Endometrium (tissue), 2 donors: Measurements from ENCODE around the gene GSS.

Experiments used
- FAIRE-seq: peaks from 2 replicates; lab custom pipeline; 2012; peaks lifted over from hg19 to GRCh38; lab: Jason Lieb, UNC
- donor health status: control.
- donor health status: control.

Gene GSS

DNA sequence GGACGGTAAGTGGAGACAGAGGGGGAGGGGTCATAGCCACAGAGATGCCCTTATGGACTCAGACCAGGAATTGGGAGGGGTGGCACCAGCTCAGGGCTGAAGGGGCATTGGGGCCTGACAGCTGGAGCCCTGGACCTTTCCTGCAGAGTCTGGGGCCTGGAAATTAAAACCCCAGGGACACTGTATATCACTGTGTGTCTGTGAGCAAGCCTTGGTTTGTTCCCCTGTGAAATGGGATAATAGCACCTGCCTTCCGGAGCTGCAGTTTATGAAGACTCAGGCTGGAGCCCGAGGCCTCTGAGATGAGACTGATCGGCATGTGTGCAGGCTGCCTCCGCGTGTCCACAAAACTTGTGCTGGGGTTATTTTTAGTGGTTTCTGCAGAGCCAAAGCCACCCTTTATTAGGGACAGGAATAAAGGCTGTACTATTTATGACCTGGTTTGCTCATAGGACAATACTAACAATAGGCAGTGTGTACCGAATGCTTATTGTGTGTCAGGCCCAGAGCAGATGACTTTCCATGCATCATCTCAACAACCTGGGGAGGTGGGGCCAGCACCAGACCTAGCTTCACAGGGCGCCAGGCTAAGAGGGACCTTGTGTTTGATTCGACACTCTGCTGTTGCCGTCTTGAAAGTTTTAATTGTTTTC lies 22.6 kb upstream of the GSS start:
- no peak for FAIRE-seq

DNA sequence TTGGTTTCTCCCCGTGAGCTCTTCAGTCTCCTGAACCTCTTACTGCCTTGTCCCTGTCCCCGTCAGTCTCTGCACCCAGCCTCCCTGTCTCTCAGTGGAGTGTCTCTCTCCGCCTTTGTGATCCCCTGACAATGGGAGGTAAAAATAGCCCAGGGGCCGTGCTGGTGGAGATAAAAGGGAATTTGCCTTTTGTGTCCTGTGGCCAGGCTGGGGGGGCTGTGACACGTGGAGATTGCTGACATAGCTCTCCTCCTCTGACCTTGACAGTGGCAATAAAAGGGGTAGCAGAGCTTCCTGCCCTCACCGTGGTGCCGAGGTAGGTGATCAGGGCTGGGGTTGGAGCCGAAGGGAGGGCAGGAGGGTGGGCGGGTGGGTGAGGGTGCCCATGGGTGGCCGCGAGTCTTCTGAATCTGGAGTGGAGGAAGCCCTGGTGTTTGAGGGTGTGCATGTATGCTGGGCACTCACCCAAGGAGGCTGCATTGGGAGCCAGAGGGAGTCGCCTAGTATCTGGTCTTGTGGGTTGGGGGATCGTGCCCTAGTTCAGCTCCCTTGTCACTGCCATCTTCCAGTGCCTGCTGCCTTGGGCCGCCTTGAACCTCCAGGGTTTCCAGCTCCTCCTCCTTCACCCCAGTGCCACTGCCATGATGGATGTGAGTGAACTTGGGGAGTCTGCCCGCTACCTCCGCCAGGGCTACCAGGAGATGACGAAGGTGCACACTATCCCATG lies 21.9 kb upstream of the GSS start:
- no peak for FAIRE-seq

- FAIRE-seq = no peak
These were observed 20.7 kb upstream of the GSS start for GRCh38 chr20:34976286-34976685.

DNA sequence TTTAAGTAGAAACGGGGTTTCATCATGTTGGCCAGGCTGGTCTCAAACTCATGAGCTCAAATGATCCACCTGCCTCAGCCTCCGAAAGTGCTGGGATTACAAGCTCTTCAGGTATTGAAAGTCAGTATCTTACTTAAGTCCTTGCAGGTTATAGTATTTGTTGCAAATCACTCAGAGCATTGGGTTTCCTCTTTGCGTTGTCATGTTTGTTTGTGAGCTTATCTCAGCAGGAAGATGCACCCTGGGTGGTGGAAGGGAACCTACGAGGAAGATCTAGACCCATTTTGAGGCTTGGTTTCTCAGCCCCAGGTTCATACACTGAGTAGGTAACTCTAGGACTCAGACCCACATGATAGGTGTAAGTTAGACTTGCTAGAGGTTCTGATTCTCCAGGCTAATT lies 18.6 kb upstream of the GSS start:
- no peak for FAIRE-seq

GRCh38 chr20:34971561-34972235 lies 16.1 kb upstream of the GSS start:
- FAIRE-seq = no peak

DNA sequence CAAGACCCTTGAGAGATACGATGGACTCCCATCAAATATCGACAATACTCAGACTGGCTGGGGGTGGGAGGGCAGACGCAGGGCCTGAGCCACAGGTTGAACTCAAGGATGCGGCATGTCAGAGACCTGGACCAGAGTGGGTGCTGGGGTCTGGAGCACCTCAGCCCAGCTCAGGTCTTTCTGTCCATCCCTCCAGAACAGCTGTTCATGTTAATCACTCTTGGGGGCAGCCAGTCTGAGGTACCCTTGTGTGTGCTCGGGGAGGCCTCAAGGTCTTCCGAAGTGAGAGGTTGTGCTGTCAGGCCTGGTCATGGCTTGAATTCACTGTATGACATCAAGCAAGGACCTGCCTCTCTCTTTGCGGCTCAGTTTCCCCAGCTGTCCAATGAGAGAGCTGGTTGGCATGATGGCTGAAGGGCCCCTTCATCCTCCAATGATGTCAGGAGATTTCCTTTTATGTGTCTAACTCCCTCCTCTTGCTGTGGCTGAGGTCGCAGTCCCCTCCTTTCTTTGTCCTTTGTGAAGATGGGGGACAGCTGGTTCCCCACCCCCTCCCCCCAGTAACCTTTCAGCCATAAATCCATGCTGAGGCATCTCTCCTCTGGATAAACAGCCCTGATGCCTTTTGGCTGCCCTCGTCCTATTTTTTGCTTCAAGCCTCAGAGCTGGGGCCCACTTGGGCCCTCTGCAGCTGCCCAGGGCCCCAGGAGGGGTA lies 15.4 kb upstream of the GSS start:
- FAIRE-seq = no peak

DNA sequence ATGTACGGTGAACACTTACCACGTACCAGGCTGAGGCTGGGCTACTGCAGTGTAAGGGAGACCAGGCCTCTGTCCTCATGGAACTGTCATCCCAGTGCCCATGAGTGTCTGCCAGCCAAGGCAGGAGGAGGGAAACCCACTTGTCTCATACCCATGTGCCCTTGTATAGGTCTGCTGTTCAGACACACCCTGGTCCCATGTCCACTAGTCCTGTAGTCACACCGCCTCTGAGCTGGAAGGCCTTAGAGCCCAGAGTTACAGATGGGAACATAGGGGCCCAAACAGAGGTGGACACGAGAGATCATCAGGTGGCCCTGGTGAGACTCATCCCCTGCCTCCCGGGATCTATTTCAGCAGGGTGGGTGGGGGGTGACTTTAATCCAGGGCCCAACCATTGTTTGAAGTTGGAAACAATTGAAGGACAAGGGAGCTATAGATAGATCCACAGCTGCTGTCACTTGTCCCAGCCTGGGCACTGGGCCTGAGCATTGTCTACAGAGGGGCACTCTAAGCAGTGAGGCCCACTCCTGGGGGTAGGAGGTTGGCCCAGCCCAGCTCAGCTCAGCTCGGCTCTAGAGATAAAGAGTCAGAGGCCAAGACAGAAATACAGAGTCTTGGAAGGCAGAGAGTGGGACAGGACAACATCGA lies 14.7 kb upstream of the GSS start:
- no peak for FAIRE-seq

DNA sequence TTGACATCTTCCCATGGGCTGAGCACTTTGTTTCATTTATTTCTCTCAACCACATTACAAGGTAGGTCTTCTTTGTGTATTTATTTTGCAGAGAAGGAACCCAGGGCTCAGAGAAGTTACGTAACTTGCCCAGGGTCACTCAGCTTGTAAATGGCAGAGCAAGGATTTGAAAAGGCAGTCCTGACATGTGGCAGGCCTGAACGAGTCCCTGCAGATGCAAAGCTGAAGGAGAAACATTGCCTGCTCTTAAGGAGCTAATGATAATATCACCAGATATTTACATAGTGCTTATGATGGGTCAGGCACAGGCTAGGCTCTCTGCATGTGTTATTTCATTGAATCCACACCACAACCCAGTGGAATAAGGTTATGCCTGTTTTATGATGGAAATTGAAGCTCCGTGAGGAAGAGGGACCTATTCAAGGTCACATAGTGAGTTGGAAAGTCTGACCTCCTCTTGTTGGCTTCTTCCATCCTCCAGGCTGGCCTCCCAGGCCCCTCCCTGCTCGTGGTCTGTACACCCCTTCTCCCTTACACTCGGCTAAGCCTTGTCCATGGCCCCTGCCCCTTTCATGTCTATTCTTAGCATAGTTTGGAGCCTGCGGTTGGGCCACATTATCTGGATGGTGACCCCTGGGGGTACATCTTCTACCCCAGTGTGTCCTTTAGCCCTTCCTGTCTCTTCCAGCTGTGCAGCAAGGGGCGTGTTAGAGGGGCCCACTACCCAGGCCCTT lies 12.6 kb upstream of the GSS start:
- no peak for FAIRE-seq

- no peak for FAIRE-seq
These were observed 11.8 kb upstream of the GSS start for GRCh38 chr20:34967421-34967820.

- FAIRE-seq = no peak
These were observed 9.4 kb upstream of the GSS start for GRCh38 chr20:34965051-34965450.

- no peak for FAIRE-seq
These were observed 8.9 kb upstream of the GSS start for GRCh38 chr20:34964486-34964885.

- FAIRE-seq = no peak
These were observed 1.3 kb upstream of the GSS start for GRCh38 chr20:34956751-34957472.

- no peak for FAIRE-seq
These were observed 444 bp upstream of the GSS start for GRCh38 chr20:34956041-34956458.

DNA sequence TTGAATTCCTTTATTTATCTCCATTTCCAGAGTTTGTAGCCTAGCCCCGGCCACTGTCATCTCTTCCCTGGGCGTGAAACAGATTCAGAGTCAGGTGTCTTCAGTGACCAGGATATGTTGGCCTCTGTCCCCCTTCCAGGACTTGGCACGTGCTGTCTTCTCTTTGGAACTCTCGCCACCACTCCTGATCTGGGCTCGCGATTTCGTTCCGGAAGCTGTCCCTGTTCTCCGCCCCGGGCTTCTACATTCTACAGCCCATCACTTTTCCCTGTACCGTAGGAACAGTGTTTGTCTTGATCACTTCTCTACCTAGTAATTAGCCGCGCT lies 739 bp downstream of the GSS start:
- no peak for FAIRE-seq

DNA sequence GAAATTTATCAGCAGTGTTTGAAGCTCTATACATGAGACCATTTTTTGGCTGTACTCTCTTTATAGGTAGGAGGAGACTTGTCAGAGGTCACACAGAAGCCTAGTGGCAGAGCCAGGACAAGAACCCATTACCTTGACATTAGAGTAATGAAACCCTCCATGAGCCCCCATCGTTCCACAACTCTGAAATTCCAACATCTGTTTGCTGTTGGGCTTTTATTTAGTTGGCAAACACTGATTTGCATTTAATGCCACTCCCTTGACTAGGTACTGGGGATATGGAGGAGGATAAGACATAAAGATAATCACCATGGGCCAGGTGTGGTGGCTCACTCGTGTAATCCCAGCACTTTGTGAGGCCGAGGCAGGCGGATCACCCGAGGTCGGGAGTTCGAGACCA lies 1.6 kb downstream of the GSS start:
- FAIRE-seq = no peak

DNA sequence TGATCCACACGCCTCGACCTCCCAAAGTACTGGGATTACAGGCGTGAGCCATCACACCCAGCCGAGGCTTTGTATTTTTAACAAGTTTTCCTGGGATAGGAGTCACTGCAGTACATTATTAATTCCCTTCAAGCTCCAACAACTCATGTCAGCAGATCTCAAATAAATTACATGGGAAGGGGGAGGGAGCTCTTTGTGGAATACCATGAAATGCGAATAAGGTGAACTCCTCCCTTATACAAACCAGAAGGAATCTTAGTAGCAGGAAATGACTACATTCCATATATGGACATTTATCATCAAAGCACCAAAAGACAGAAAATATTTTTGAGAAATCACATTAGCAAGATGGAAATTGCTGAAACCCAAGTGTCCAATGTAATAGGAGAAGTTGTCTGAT lies 2.9 kb downstream of the GSS start:
- FAIRE-seq = no peak

DNA sequence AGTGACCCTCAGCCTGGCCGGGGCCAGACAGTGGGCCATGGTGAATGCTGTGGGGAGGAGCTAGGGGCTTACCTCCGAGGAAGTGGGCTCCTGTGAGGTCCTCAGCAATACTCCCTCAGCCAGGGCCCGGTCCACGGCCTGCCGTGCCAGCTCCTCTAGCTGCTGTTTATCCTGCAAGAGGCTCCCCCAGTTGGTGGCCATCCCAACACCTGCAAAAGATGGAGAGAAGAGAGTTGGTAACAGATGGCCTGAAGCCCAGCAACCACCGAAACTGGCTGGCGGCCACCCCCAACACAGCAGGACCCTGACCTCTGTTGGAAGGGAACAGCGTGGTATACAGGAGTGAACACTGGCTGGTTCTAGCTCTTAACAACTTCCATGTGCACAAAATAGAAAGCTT lies 4.0 kb downstream of the GSS start:
- no peak for FAIRE-seq

GRCh38 chr20:34951252-34951651 lies 4.4 kb downstream of the GSS start:
- no peak for FAIRE-seq

DNA sequence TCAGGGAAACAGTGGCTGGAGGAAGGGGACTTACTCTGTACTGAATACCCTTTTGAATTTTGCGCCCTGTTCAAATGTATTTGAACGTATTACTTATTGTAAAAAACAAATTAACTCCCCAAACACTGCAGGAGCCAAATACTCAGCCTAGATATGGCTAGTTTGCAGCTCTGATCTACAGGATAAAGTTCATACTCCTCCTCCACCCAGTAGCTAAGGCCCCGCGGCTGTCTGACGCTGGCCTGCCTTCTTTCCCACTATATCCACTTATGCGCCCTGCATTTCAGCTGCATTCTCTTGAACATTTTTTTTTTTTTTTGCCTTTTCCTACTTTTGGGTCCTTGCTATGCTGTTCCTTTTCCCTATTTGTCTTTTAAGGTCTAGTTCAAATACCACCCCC lies 6.5 kb downstream of the GSS start:
- no peak for FAIRE-seq

DNA sequence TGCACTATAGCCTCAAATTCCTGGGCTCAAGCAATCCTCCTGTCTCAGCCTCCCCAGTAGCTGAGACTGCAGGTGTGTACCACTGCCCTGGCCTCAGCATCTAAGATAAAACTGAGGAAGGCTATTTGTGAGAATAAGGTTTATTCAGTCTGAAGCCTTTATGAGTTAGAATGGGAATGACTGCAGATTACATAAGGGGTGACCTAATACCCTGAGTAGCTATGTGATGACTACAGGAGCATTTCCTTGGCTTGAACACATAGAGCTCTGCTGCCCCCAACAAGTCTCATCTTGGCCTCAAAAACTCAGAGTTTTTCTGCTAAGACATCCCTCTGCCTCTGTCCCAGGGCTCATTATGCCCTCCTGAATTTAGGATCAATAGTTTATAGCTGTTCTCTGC lies 7.6 kb downstream of the GSS start:
- no peak for FAIRE-seq

DNA sequence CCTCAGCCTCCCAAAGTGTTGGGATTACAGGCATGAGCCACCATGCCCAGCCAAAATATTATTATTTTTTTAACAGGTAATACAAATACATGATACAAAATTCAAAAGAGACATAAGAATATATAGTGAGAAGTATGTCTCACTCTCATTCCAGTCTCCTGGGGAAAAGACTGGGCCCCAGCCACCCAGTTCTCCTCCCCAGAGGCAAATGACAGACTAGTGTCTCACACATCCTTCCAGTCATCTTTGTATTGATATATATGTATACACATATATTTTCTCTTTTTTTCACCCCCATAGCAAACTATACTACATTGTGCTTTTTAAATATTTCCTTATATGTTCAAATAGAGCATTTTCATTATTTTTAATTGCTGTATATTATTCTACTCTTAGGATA lies 8.3 kb downstream of the GSS start:
- FAIRE-seq = no peak
